ENCODE results near the gene LMF1.
"Not testable (repeated sequence)": the region's sequence is repeated elsewhere in the genome, so short reads cannot be mapped to it uniquely, and the experiment has no call there.

LMF1 gene

GRCh38 chr16:883340-883739, 87.4 kb downstream of the LMF1 start:
- no peak overlapping the region for H3K4me3 ChIP-seq (ENCODE audit: low read depth, low read length)
- TF ChIP-seq CTCF (IDR thresholded peaks at IDR 0.05; ENCODE audit: low read depth, low read length) = no peak
- no peak for TF ChIP-seq MYC (IDR thresholded peaks at IDR 0.05; ENCODE audit: low read depth, low read length)
- no peak for TF ChIP-seq MAX (IDR thresholded peaks at IDR 0.05; ENCODE audit: low read depth, low read length)
- TF ChIP-seq POLR2A (IDR thresholded peaks at IDR 0.05; ENCODE audit: extremely low read depth, insufficient read length) = no peak
- no peak for DNase-seq (ENCODE audit: low read depth)

- not testable (repeated sequence) for DNase-seq (ENCODE audit: low read depth); H3K4me3 ChIP-seq (ENCODE audit: low read depth, low read length)
Measured at GRCh38 chr16:882671-883070, 88.1 kb downstream of the LMF1 start.

DNA sequence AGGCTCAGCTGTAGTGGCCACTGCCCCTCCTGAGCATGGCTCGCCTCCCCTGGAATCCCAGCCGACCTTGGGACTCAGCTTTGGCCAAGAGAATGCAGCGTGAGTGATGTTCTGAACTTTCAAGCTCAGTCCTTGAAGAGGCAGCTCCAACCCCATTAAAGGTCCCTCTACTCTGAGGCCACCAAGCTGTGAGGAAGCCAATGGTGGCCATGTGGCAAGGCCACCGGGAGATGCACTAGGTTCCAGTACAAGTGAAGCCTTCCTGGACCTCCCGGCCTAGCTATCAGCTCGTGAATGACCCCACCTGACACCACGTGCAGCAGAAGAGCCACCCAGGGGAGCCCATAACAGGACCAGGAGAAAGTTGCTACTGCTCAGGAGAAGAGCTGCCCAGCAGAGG, 88.5 kb downstream of the LMF1 start:
- TF ChIP-seq MAX (IDR thresholded peaks at IDR 0.05; ENCODE audit: low read depth, low read length) (no peak), POLR2A (IDR thresholded peaks at IDR 0.05; ENCODE audit: extremely low read depth, insufficient read length) (no peak), CTCF (IDR thresholded peaks at IDR 0.05; ENCODE audit: low read depth, low read length) (no peak), MYC (IDR thresholded peaks at IDR 0.05; ENCODE audit: low read depth, low read length) (no peak)
- no peak for DNase-seq (ENCODE audit: low read depth)

GRCh38 chr16:881219-882097, 89.3 kb downstream of the LMF1 start:
- TF ChIP-seq MYC (IDR thresholded peaks at IDR 0.05; ENCODE audit: low read depth, low read length) (no peak), MAX (IDR thresholded peaks at IDR 0.05; ENCODE audit: low read depth, low read length) (no peak)
- no peak for DNase-seq (ENCODE audit: low read depth)
- no peak overlapping the region for H3K4me3 ChIP-seq (ENCODE audit: low read depth, low read length)

More for the DNA sequence above, 88.5 kb downstream of the LMF1 start:
- H3K4me3 ChIP-seq (ENCODE audit: low read depth, low read length) = no peak overlapping the region

- no peak for DNase-seq (ENCODE audit: low read depth)
- no peak for TF ChIP-seq MYC (IDR thresholded peaks at IDR 0.05; ENCODE audit: low read depth, low read length)
- no peak for TF ChIP-seq CTCF (IDR thresholded peaks at IDR 0.05; ENCODE audit: low read depth, low read length)
- no peak for TF ChIP-seq POLR2A (IDR thresholded peaks at IDR 0.05; ENCODE audit: extremely low read depth, insufficient read length)
- no peak overlapping the region for H3K4me3 ChIP-seq (ENCODE audit: low read depth, low read length)
Measured at GRCh38 chr16:880471-881171, 90.2 kb downstream of the LMF1 start.

DNA sequence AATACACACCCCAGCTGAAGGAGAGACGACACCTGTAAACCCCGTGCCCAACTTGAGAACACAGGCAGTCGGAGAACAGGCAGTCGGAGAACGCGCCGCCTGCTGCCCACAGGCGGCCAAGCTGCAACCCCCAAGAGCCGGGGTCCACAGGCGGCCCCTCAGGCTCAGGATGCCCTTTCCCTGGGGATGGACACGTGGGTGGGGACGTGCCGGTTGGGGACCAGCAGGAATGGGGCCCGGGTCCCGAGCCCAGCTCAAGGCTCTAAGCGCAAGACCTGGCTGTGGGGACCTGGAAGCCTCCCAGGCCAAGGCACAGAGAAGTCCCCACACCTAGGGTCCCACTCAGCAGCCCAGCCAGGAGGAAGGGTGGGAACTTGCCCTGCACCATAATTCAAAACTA, 90.8 kb downstream of the LMF1 start:
- H3K4me3 ChIP-seq (ENCODE audit: low read depth, low read length) = no peak overlapping the region
- TF ChIP-seq POLR2A (IDR thresholded peaks at IDR 0.05; ENCODE audit: extremely low read depth, insufficient read length) = no peak
- no peak for TF ChIP-seq MYC (IDR thresholded peaks at IDR 0.05; ENCODE audit: low read depth, low read length)
- no peak for TF ChIP-seq MAX (IDR thresholded peaks at IDR 0.05; ENCODE audit: low read depth, low read length)
- no peak for TF ChIP-seq CTCF (IDR thresholded peaks at IDR 0.05; ENCODE audit: low read depth, low read length)
- DNase-seq (ENCODE audit: low read depth) = no peak
